Left renal cortex interstitium (tissue), 4 donors: ENCODE measurements around the gene HLA-DQA1. TPM values are rescaled to one million over a fixed set of nuclear protein-coding genes. Genes with fewer than 3 reads are reported as not detected.
"Not testable (repeated sequence)": the region's sequence is repeated elsewhere in the genome, so short reads cannot be mapped to it uniquely, and the experiment has no call there.

Source experiments
- DNase-seq, 4 donors: peaks; one replicate each; pipeline ENCODE4 v3.0.0-alpha.2; 2013; ENCODE audit warnings: low read depth in 4 of 4, low spot score in 2 of 4, missing footprints in 1 of 4
- polyA plus RNA-seq, 4 donors: library from polyadenylated mRNA; unstranded; fragments of 120-200 nt; gene quantifications; one replicate each; pipeline ENCODE4 v1.2.1, GENCODE V29; 2013; ENCODE audit not compliant: insufficient read length in 4 of 4

The HLA-DQA1 gene
- polyA plus RNA-seq, 4 donors: 2.6 to 5.7 (median 3.8) TPM

DNA sequence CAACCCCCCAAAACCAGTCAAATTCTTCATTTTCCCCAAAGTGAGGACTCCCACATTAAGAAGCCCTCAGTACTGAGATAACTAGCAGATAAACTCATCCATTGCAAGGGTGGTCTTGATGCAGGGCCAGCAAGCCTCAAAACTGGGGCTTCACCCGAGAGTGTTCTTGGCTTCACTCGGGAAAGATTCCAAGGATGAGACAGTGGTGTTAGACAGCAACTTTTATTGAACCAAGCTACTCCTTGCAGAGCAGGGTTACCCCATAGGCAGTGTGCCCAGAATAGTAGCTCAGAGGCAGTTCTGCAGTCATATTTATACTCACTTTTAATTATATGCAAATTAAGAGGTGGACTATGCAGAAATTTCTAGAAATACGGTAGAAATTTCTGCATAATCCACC lies 15.8 kb upstream of the HLA-DQA1 start:
- DNase-seq: no peak

DNA sequence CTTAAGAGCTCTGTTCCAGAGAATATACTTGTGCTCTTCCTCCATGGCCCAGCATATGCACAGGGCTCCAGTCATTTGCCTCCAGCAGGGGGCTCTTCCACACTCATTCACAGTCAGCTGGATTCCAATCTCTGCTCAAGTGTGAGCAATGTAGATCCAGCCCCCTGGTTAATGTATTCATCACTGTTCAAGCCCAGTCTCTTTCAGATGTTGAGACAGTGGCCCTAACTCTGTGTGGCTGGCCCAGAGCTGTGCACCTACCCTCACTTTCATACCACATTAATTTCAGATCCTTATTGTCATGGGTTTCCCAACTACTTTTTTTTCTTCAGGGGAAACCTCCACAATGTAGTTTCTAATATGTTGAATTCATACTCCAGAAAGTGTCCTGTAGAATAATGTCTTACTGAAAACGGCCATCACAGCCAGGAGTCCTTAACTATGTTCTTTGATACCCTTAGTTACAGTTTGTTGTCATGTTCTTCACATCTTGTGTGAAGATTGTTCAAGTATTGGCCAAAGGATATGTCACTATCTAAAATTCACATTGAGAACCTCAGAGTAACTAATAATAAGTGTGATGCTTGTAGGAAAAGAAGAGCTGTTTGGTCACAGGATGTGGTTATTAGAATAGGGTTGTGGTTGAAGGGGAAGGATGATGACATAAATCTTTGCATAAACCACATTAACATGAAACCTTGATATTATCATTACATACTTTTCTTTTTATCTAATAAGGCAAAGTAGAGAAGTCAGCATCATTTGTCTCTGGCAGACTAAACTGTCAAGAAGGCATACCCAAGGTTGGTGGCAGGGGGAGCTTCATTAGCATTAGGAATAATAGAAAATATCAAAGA lies 14.4 kb upstream of the HLA-DQA1 start:
- no peak for DNase-seq

- DNase-seq: no peak
These were observed 13.5 kb upstream of the HLA-DQA1 start for GRCh38 chr6:32623693-32624092.

GRCh38 chr6:32624565-32624964 lies 12.6 kb upstream of the HLA-DQA1 start:
- DNase-seq: no peak

- DNase-seq: no peak
These were observed 12.1 kb upstream of the HLA-DQA1 start for GRCh38 chr6:32625137-32625536.

GRCh38 chr6:32627249-32627648 lies 10.0 kb upstream of the HLA-DQA1 start:
- no peak for DNase-seq

GRCh38 chr6:32627831-32628230 lies 9.4 kb upstream of the HLA-DQA1 start:
- no peak for DNase-seq

DNA sequence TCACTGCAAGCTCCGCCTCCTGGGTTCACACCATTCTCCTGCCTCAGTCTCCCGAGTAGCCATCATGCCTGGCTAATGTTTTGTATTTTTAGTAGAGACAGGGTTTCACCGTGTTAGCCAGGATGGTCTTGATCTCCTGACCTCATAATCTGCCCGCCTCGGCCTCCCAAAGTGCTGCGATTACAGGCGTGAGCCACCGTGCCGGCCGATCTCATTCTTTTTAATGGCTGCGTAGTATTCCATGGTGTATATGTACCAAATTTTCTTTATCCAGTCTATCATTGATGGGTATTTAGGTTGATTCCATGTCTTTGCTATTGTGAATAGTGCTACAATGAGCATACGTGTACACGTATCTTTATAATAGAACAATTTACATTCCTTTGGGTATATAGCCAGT lies 7.4 kb upstream of the HLA-DQA1 start:
- DNase-seq: not testable (repeated sequence)

GRCh38 chr6:32635526-32636123 lies 1.6 kb upstream of the HLA-DQA1 start:
- no peak for DNase-seq

GRCh38 chr6:32637883-32638282 lies 677 bp downstream of the HLA-DQA1 start:
- DNase-seq: no peak

- no peak for DNase-seq
These were observed 1.5 kb downstream of the HLA-DQA1 start for GRCh38 chr6:32638532-32639219.

GRCh38 chr6:32639440-32640394 lies 2.5 kb downstream of the HLA-DQA1 start:
- no peak for DNase-seq

- no peak for DNase-seq
These were observed 3.9 kb downstream of the HLA-DQA1 start for GRCh38 chr6:32641122-32641521.

DNA sequence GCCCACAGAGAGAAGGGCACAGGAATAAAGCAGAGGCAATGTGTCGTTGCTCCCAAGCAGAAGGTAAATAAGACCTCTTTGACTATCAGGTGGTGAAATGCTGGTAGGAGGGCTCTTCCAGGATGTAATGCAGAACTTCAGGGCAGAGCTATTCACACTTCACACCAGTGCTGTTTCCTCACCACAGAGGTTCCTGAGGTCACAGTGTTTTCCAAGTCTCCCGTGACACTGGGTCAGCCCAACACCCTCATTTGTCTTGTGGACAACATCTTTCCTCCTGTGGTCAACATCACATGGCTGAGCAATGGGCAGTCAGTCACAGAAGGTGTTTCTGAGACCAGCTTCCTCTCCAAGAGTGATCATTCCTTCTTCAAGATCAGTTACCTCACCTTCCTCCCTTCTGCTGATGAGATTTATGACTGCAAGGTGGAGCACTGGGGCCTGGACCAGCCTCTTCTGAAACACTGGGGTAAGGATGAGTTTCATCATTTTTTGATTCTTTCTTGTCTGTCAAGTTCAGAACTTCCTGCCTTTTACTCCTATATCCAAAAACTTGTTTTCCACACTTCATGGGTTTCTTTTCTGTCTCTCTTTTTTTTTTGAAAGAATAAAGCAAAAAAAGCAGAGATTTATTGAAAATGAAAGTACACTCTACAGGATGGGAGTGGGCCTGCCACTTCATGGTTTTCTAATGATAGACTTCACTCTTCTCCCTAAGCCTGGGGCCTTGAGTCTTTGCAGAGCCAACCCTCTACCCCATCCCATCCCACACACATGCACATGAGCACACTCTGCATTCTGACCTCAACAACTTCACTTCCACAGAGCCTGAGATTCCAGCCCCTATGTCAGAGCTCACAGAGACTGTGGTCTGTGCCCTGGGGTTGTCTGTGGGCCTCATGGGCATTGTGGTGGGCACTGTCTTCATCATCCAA lies 4.8 kb downstream of the HLA-DQA1 start:
- DNase-seq: not testable (repeated sequence)

DNA sequence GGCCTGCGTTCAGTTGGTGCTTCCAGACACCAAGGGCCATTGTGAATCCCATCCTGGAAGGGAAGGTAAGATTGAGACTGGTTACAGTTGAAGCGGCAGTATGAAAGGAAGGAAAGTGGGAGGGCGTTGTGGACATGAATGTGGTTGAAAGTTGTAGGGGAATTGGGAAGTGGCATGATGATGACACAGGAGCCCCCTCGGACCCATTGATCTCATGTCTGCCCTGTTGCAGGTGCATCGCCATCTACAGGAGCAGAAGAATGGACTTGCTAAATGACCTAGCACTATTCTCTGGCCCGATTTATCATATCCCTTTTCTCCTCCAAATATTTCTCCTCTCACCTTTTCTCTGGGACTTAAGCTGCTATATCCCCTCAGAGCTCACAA lies 5.5 kb downstream of the HLA-DQA1 start:
- DNase-seq: no peak

DNA sequence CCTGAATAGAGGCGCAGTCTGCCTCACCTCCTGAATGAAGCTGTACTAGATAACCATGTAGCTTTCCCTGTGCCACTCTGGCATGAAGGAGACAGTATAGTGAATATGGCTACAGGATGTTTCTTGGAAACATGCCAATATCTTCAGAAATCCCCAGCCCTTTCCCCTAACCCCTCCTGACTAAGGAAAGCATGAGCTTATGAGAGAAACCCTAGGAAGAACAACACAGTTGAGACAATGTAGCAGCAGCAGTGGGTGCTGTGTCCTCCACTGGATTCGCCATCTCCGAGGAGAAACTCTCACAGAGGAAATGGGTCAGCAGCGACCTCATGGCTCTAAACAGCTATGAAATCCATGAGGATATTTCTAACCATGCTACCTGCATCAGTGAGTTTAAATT lies 6.7 kb downstream of the HLA-DQA1 start:
- DNase-seq: no peak

DNA sequence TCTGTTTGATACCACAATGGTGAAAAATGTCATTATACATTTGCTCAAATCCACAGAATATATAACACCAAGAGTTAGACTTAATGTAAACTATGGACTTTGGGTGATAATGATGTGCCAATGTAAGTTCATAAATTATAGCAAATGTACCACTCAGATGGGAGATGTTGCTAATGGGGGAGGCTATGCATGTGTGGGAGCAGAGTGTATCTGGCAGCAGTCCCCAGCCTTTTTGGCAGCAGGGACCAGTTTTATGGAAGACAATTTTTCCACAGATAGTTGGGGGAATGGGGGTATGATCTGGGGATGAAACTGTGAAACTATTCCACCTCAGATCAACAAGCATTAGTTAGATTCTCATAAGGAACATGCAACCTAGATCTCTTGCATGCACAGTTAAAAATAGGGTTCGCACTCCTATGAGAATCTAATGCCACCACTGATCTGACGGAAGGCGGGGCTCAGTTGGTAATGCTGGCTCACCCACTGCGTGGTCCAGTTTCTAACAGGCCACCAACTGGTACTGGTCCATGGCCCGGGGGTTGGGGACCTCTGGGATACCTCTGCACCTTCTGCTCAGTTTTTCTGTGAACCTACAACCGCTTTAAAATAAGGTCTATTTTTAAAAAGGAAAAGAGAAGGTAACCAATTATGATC lies 8.0 kb downstream of the HLA-DQA1 start:
- no peak for DNase-seq

GRCh38 chr6:32655203-32655710 lies 18.1 kb downstream of the HLA-DQA1 start:
- DNase-seq: no peak

GRCh38 chr6:32657329-32657728 lies 20.1 kb downstream of the HLA-DQA1 start:
- DNase-seq: not testable (repeated sequence)
